NCI-H2171 (cell line): Measurements from ENCODE around the gene MRPL42.
"Not testable (repeated sequence)": the region's sequence is repeated elsewhere in the genome, so short reads cannot be mapped to it uniquely, and the experiment has no call there.

Experiments
- DNase-seq: peaks from one replicate; lab custom pipeline; 2025; lab: John Stamatoyannopoulos, UW

The MRPL42 gene

GRCh38 chr12:93467351-93468007, at the start of gene MRPL42:
Gene MRPL42 (plus strand): TSS chr12:93467514. CDS start chr12:93469286, 1,772 bp downstream.
- DNase-seq: peak; percentile 84

- DNase-seq: no peak
Measured at GRCh38 chr12:93417967-93418480, 49.3 kb upstream of the MRPL42 start.

GRCh38 chr12:93419388-93420034, 47.8 kb upstream of the MRPL42 start:
- DNase-seq: no peak

GRCh38 chr12:93422050-93422449, 45.3 kb upstream of the MRPL42 start:
- DNase-seq: no peak

- DNase-seq: no peak
Measured at GRCh38 chr12:93425736-93426411, 41.4 kb upstream of the MRPL42 start.

DNA sequence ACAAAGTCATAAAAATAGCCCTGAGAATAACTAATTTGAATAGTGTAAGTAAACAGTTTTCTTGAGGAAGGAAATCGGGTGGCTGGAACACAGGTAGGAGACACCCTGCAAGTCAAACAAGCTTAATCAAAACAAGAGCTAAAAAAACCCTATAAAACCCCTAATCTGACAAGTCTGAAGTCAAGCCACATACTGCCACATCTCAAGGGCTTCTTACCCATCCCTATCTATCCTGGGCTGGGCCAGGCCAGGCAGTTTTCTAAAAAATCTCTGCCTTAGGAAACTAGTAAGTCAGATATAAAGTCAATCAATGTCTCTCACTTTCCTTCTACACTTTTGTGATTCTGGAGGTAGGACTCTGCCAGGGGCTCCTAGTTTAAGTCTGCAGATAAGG, 40.9 kb upstream of the MRPL42 start:
- no peak for DNase-seq

GRCh38 chr12:93427779-93428564, 39.3 kb upstream of the MRPL42 start:
- no peak for DNase-seq

DNA sequence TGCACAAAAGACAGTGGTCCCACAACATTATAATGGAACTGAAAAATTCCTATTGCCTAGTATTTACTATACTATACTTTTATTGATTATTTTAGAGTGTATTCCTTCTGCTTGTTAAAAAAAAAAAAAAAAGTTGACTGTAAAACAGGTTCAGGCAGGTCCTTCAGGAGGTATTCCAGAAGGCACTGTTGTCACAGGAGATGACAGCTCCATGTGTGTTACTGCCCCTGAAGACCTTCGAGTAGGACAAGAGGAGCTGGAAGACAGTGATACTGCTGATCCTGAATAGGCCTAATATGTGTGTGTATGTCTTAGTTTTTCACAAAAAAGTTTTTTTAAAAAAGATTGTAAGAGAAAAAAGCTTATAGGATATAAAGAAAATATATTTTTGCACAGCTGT, 37.9 kb upstream of the MRPL42 start:
- no peak for DNase-seq

DNA sequence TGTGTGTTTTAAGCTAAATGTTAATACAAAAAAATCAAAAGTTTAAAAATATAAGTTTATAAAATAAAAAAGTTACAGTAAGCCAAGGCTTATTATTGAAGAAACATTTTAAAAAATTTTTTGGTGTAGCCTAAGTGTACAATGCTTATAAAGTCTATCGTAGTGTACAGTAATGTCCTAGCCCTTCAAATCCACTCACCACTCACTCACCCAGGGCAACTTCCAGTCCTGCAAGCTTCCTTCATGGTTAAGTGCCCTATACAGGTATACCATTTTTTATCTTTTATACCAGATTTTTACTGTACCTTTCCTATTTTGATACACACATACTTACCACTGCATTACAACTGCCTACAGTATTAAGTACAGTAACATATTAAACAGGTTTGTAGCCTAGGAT, 37.5 kb upstream of the MRPL42 start:
- DNase-seq: no peak

DNA sequence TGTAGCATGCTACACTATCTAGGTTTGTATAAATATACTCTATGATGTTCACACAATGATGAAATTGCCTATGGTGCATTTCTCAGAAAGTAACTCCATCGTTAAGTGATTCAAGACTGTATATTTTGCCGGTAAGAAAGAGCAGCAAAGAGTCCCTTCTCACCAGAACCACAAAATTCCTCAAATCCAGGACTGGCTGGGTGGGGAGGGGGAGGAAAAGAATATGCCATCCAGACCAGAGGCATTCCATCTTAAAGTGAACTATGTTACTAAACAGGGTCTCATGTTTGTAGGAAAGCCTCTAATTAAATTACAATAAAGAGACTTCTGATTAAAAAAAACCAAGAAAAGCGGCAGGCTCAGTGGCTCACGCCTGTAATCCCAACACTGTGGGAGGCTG, 37.0 kb upstream of the MRPL42 start:
- DNase-seq: no peak

DNA sequence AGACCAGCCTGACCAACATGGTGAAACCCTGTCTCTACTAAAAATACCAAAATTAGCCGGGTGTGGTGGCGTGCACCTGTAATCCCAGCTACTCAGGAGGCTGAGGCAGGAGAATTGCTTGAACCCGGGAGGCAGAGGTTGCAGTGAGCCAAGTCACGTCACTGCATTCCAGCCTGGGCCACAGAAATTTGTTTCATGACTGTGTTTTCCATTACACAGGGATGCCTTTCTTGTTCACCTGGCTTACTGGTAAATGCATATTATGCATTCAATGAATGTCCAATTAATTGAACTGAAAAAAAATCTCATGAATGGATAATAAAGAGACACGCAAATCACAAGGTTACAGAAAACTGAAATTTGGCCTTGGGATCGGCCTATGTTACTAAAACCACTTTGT, 35.3 kb upstream of the MRPL42 start:
- not testable (repeated sequence) for DNase-seq

GRCh38 chr12:93434256-93434865, 33.0 kb upstream of the MRPL42 start:
- DNase-seq: no peak

GRCh38 chr12:93438266-93439050, 28.9 kb upstream of the MRPL42 start:
- DNase-seq: no peak

DNA sequence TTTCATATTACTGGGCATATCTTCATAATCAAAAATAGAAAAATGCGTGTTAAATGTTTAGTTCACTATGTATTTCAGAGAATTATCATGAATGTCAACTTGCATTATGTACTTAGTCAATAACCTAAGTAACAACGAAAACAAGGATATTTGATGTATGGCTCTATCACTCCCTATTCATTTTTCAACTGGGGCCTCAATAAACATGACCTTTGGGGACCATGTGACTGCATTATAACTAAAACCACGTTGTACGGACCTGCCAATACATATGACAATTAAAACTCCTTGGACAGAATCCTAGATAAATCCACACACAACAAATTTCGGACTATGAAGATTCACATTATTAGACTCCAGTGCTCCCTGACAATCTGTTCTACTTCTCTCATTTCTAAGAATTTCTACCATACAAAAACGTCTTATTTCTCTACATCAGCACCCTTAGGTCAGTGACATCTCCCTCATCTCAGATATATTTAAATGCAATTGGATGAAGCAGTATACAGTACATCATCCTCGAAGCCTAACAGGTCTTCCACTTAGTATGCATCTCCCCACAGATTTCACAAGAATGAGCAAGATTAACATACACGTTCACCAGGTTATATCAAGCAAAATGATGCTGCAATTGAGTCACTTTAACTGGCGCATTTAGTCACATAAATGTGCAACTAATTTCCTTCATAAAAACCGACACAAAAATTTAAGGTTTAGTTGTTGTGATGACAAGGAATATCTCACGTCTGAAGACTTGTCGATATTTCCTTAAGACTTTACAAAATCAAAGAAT, 27.1 kb upstream of the MRPL42 start:
- DNase-seq: no peak

GRCh38 chr12:93441081-93441616, 26.2 kb upstream of the MRPL42 start:
- no peak for DNase-seq

- peak; percentile 95 for DNase-seq
Measured at GRCh38 chr12:93441617-93442410, 25.5 kb upstream of the MRPL42 start, which contains the start of gene UBE2N. Gene UBE2N (minus strand): TSS chr12:93441947. CDS start chr12:93441884, 63 bp downstream.

DNA sequence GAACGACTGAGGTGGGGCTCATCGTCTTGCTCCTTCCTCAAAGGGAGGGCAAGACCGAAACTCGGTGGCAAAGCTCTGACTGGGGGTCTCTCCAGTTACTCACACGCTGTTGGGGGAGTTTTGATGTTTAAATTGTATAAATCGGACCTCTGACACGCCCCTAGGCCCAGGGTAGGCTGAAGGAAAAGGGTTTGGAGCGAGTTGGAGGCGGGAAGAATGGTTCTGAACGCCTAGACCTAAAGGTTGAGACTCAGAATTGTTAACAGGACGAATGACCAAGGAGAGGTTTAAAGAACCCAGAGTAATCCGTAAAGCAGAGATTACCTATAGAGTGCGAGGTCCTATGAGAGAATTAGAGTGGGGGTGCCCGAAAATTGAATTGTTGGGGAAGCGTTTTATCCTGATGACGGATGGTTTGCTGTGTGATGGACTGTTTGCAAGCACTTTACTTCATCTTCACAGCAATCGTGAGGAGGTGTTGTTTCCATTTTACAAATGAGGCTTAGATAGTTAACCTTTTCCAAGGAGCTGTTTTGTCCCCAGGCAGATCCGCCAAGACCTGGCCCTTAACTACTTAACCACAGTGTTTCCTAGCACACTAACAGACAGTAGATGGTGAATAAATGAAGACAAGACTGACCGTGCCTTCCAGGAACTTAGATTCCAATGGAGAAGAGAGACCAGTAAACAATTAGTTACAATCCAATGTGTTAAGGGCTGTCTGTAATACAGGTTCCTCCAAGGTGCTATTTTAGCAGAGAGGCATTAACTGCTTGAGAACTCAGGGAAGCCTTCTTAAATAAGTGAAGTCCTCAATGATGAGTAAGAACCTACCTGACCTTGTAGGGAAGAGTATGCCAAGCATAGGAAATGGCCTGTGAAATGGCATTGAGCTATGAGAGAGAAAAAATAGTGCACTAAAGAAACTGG, 24.6 kb upstream of the MRPL42 start:
- DNase-seq: no peak

DNA sequence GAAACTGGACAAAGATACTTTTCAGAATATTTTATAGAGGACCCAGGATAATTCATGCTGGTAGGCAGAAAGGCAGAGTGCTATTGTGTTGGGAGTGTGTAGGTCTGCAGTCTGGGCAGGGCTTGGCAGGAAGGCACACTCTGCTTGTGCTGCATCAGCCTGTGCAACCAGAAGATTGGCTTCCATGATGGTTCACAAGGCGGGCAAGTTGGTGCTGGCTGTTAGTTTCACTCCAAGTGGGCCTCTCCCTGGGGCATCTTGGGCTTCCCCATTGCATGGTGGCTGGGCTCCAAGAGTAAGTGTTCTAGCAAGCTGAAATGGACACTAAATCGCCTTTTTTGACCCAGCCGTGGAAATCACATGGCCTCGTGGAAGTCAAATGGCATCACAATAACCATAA, 23.7 kb upstream of the MRPL42 start:
- DNase-seq: no peak
